GM12873 (cell line): Measurements from ENCODE around the gene CHST11.

ENCODE experiments used
- CTCF ChIP-seq: IDR thresholded peaks from 2 replicates; pipeline ENCODE4 v1.5.1; 2012; ENCODE audit warnings: low read depth, mild to moderate bottlenecking, moderate library complexity, low read length, control low read depth; ENCODE audit not compliant: insufficient read depth; ENCODE audit errors: missing control alignments

Gene CHST11

GRCh38 chr12:104740668-104741067 lies 283.9 kb downstream of the CHST11 start:
- TF ChIP-seq CTCF = no peak

GRCh38 chr12:104741077-104741476 lies 284.3 kb downstream of the CHST11 start:
- TF ChIP-seq CTCF = no peak

GRCh38 chr12:104741497-104742367 lies 285.0 kb downstream of the CHST11 start:
- TF ChIP-seq CTCF = no peak

GRCh38 chr12:104742551-104743201 lies 285.9 kb downstream of the CHST11 start:
- no peak for TF ChIP-seq CTCF

- no peak for TF ChIP-seq CTCF
These were observed 286.4 kb downstream of the CHST11 start for GRCh38 chr12:104743202-104743580.

- TF ChIP-seq CTCF = no peak
These were observed 289.8 kb downstream of the CHST11 start for GRCh38 chr12:104746467-104747088.

- no peak for TF ChIP-seq CTCF
These were observed 290.6 kb downstream of the CHST11 start for GRCh38 chr12:104747330-104747729.
